ENCODE measurements around the gene GZMM.
A peak's percentile ranks its signal among the peaks of the same experiment; 100 is the strongest.

GZMM gene

GRCh38 chr19:567296-567900, 23.5 kb downstream of the GZMM start:
- no peak for DNase-seq

- no peak for DNase-seq
Observed at GRCh38 chr19:570251-570686, 26.4 kb downstream of the GZMM start.

- peak; percentile 82 for DNase-seq
Observed at GRCh38 chr19:570937-571565, 27.2 kb downstream of the GZMM start.

DNA sequence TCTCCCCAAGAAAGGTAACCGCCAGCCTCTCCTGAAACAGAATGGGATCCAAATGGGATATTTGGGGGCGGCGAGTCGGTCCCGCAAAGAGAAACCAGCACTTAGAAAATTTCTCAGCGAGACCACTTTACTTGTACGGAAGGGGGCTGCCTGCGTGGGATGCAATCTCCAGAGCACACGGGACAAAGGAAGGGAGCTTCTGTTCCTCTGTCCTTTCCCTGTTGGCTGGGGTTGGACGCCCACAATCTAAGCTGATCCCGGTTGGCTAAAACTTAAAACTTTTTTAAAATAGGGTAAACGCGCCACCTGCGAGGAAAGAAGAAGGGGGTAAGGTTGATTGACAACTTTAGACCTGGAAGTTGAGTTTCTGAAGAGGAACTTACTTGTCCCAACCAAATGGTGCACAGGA, 27.7 kb downstream of the GZMM start:
- no peak for DNase-seq

DNA sequence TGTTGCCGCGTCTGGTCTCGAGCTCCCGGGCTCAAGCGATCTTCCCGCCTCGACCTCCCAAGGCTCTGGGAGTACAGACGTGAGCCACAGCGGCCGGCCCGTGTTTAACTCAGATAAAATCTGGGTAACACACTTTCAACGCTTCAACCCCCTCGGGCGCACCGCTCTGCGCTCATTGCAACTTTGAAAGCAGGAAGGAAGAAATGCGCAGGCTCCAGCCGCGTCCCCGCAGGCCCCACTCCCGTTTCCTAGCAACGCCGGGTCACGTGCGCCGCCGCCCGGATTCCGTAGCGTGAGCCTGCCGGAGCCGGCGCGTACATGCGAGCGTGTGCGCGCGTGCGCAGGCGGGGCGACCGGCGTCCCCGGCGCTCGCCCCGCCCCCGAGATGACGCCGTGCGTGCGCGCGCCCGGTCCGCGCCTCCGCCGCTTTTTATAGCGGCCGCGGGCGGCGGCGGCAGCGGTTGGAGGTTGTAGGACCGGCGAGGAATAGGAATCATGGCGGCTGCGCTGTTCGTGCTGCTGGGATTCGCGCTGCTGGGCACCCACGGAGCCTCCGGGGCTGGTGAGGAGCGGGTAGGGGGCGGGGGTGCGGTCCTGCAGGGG, 28.4 kb downstream of the GZMM start, which contains the start of gene BSG:
TSS of gene BSG (plus strand) at position 457 of the 603 bp plus-strand sequence. CDS start at position 496, 39 bp downstream.
- peak; percentile 96 for DNase-seq

GRCh38 chr19:572743-573518, 29.1 kb downstream of the GZMM start:
- peak; percentile 46 for DNase-seq

DNA sequence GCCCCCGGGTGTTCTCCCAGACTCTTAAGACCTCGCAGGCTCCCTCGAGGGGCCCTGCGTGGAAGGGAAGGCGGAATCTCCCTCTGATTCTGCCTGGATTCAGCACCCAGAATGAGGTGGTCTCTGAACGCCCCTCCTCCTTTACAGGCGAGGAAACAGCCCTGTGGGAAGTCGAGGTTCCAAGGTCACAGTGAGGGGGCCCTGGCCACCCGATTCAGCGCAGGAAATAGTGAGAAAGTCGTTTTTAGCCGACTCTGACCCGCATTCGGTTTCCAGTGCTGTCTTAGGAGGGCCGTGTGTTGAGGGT, 29.6 kb downstream of the GZMM start:
- no peak for DNase-seq

- no peak for DNase-seq
Observed at GRCh38 chr19:574658-575526, 31.0 kb downstream of the GZMM start.

GRCh38 chr19:575527-576506, 32.0 kb downstream of the GZMM start:
- no peak for DNase-seq

DNA sequence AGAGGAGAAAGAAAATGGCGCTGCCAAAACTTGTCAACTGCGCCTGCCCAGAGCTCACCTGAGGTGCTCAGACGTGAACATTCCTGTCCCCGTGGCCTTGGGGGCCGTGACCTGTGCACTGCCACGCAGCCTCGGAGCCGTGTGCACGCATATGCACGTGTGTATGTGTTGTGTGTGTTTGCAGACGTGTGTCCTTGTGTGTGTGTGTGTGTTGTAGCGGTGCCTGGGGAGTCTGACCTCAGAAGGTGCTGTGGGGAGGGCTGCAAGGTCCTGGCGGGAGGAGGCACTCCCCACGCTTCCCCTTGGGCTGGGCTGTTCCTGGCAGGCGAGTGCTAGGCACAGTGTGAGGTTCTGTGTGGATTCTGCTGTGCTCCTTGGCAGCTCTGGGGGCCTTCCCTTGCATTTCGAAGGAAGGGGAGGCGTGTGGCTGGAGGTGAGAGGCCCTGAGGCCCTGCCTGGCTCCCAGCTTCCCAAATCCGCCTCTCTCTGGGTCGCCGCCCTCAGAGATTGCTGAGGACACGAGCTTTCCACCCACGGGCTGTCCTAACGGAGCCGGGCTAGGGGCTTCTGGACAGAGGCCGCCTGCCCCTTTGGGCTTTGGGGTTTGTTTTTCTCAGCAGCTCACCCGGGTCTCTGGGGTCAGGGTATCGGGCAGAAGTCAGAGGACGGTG, 33.0 kb downstream of the GZMM start:
- DNase-seq = no peak

DNA sequence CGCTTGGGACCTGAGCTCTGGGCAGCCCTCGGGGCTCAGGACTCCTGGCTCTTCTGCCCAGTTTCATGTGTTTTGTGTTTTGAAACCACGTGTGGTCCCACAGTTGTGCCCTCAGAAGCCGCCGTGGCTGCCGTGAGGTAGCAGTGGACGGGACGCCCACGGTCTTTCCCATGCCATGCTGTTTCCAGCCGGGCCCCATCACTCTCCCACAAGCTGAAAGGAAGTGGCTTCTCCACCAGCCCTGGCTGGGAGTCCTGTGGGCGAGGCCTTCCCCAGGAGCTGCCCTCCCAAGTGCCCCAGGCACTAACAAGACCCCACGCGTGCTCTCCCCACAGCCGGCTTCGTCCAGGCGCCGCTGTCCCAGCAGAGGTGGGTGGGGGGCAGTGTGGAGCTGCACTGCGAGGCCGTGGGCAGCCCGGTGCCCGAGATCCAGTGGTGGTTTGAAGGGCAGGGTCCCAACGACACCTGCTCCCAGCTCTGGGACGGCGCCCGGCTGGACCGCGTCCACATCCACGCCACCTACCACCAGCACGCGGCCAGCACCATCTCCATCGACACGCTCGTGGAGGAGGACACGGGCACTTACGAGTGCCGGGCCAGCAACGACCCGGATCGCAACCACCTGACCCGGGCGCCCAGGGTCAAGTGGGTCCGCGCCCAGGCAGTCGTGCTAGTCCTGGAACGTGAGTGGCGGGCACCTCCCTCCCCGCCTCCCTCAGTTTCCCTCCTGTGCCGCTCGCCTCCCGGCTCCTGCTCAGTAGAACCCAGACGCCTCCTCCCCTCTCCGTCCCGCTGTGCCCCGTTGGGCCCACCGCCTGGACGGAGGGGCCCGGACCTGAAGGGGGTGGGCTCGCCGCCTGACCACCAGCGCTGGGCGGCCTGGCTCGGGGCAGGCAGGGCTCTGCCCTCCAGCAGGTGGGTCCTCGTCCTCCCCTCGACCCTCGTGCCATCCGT, 33.9 kb downstream of the GZMM start:
- no peak for DNase-seq

DNA sequence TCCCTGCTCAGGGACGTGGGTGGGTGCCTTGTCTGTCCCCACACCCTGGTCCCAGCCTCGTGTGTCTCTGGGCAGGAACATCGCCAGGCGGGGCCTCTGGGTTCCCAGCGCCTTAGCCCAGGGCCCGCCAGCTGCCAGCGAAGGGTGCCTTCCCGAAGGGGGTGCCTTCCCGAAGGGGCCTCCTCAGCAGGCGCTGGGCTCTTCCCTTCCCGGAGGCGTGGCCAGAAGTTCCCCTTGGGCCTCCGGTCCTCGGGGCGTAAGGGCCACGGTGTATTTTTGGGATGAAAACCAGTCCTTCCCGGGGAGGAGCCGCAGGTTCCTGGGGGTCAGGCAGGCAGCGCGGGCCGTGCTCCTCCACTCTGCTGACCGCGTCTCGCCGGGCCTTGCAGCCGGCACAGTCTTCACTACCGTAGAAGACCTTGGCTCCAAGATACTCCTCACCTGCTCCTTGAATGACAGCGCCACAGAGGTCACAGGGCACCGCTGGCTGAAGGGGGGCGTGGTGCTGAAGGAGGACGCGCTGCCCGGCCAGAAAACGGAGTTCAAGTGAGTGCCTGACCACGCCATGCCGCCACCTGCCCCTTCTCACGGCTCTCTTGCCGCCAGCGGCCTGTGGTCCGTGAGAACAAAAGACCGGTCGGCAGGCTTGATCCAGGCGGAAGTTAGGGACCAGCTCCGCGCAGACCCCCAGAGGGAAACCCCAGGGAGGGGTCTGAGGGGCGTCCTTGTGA, 35.4 kb downstream of the GZMM start:
- DNase-seq = no peak

GRCh38 chr19:579842-580155, 35.9 kb downstream of the GZMM start:
- DNase-seq = no peak

DNA sequence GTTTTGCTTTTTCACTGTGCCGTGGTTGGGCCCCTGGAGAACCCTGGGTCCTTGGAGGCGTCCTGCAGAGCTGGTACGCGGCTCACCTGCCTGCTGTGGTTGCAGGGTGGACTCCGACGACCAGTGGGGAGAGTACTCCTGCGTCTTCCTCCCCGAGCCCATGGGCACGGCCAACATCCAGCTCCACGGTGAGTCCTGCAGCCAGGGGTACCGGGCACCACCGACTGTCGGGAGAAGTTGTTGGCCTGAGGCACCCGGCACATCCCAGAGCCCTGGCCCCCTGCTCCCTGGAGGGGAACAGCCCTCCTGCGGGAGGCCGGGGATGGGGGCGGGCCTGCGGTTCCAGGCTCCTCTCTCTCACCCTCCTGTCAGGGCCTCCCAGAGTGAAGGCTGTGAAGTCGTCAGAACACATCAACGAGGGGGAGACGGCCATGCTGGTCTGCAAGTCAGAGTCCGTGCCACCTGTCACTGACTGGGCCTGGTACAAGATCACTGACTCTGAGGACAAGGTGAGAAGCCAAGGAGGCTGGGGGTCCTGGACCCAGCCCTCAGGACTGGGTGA, 36.5 kb downstream of the GZMM start:
- no peak for DNase-seq

DNA sequence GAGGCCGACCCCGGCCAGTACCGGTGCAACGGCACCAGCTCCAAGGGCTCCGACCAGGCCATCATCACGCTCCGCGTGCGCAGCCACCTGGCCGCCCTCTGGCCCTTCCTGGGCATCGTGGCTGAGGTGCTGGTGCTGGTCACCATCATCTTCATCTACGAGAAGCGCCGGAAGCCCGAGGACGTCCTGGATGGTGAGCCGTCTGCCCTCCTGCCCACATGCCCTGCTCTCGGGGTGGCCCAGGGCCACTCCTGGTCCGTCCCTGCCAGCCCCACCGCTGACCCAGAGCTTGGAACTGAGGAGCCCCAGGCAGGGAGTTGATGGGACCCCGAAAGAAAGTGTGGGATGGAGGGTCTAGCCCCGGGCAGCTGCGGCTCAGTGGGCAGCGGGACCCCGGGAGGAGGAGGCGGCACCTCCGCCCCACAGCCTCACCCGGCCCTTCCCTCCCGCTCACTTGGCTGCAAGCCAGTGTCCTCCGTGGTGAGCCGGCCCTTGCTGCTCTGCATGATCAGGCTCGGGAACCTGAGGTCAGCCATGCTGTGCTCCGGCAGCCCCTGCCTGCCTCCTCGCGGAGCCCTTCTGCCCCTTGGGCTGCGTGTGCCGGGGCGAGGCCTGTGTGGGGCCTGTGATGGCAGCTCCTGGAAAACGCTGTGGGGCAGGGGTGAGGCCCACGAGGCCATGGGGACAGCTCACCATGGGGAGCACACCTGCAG, 37.7 kb downstream of the GZMM start:
- no peak for DNase-seq

- DNase-seq = no peak
Observed at GRCh38 chr19:582497-583197, 38.8 kb downstream of the GZMM start.

- DNase-seq = no peak
Observed at GRCh38 chr19:583198-583967, 39.5 kb downstream of the GZMM start.
